ENCODE results near the gene ZAP70. TPM values are rescaled to one million over a fixed set of nuclear protein-coding genes. Genes with fewer than 3 reads are reported as not detected.

ZAP70 gene
- total RNA-seq, 2 donors from 2014 or later = 2.2 to 3.4 TPM

DNA sequence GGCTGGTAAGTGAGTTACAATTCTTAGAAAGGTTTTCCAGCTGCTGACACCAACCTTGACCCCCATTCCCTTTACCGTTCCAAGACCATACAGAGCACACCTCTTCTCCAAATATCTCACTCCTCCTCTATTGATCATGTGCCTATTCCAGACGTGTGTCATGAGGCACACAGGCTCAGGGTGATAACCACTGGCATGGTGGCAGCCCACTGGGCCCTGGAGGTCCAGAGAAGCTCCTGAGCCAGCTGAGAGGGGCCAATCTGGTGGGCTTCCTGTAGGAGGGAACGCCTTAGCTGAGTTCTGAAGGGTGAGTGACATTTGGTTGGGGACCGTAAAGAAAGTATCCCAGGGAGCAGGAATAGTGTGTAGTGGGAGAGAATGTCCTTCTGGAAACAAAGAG is 28.3 kb downstream of the ZAP70 start:
- Histone ChIP-seq H3K27ac (no peak overlapping the region), H3K4me3 (no peak overlapping the region), H3K36me3 (peaks cover 3% of the 10 kb centered on the region), H3K27me3 (no peaks in the 10 kb centered on the region), H3K9ac (ENCODE audit: low read depth in 2 of 2, low read length in 2 of 2) (no peak overlapping the region), H3K9me3 (no peaks in the 10 kb centered on the region), H3K4me1 (no peaks in the 10 kb centered on the region)
- intact Hi-C loops (cut with DNase I) = no loop called here
- TF ChIP-seq, protein P1, sequence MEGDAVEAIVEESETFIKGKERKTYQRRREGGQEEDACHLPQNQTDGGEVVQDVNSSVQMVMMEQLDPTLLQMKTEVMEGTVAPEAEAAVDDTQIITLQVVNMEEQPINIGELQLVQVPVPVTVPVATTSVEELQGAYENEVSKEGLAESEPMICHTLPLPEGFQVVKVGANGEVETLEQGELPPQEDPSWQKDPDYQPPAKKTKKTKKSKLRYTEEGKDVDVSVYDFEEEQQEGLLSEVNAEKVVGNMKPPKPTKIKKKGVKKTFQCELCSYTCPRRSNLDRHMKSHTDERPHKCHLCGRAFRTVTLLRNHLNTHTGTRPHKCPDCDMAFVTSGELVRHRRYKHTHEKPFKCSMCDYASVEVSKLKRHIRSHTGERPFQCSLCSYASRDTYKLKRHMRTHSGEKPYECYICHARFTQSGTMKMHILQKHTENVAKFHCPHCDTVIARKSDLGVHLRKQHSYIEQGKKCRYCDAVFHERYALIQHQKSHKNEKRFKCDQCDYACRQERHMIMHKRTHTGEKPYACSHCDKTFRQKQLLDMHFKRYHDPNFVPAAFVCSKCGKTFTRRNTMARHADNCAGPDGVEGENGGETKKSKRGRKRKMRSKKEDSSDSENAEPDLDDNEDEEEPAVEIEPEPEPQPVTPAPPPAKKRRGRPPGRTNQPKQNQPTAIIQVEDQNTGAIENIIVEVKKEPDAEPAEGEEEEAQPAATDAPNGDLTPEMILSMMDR (IDR thresholded peaks at IDR 0.05) = no peak
- DNase-seq = no peak

DNA sequence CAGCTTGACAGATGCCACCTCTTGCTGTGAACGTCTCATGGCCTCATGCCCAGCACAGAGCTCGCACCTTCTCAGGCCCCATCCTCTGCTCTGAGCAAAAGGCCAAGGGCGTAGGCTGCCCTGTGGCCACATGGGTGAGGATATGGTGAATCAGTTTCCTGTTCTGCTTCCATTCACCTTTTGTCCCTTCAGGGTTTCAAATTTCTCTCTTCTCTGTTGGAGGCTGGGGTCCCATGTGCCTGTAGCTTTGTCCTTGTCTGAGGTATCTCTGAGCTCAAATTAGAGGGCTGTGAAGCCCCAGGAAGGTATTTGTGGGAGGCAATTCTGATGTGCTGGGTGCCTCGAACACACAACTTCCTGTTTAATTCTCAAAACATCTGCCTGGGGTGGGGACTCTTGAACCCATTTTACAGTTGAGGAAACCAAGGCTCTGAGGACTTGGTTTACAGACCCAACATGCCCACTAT is 29.0 kb downstream of the ZAP70 start:
- DNase-seq = no peak
- TF ChIP-seq, protein P1 (IDR thresholded peaks at IDR 0.05) = no peak
- no peaks in the 10 kb centered on the region for H3K4me1 ChIP-seq
- no peak overlapping the region for H3K4me3 ChIP-seq
- no peaks in the 10 kb centered on the region for H3K9me3 ChIP-seq
- no peak overlapping the region for H3K27ac ChIP-seq
- no peaks in the 10 kb centered on the region for H3K27me3 ChIP-seq
- H3K9ac ChIP-seq (ENCODE audit: low read depth in 2 of 2, low read length in 2 of 2) = no peak overlapping the region
- peaks cover 3% of the 10 kb centered on the region for H3K36me3 ChIP-seq
- intact Hi-C loops (cut with DNase I) = no loop called here

DNA sequence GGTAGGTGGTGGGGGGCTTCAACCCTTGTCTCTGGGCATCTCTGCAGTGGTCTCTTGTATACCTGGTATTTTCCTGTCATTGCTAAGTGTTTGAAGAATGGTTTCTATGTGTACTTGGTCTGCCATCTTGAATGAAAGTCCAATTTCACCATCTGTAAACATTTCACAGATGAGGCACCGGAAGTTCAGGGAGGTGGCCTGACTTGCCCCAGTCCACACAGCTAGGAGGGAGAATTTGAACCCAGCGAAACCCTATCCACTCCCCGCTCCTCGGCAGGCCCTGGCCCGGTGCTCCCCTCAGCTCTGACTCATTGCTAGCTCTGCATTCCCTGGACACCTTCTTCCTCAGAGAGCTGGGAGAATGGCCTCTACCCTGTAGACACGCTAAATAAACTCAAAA is 30.5 kb downstream of the ZAP70 start:
- no peak for DNase-seq
- TF ChIP-seq, protein P1 (IDR thresholded peaks at IDR 0.05) = no peak
- H3K4me1 ChIP-seq = no peaks in the 10 kb centered on the region

DNA sequence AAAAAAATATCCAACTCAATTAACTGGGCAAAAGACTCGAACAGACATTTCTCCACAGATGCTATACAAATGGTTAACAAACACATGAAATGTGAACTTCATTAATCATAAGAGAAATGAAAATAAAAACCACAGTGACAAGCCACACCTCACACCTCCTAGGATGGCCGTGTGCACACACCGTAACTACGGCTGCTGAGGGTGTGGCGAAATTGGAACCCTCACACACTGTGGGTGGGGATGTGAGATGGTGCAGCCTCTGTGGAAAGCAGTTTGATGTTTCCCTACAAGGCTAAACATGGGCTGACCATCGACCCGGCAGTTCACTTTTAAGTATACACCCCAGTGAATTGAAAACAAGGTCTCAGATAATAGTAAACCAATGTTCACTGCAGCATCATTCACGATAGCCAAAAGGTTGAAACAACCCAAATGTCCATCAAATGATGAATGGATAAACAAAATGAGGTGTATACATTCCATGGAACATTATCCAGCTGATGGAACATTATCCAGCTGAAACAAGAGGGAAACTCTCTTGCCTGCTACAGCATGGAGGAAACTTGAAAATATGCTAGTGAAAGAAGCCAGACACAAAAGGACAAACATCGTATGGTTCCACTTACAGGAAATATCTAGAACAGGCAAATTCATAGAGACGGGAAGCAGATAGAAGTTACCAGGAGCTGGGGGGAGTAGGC is 32.2 kb downstream of the ZAP70 start:
- no peak overlapping the region for H3K27ac ChIP-seq
- no peaks in the 10 kb centered on the region for H3K9me3 ChIP-seq
- H3K27me3 ChIP-seq = no peaks in the 10 kb centered on the region
- H3K4me3 ChIP-seq = no peak overlapping the region
- TF ChIP-seq, protein P1 (IDR thresholded peaks at IDR 0.05) = no peak
- no peaks in the 10 kb centered on the region for H3K4me1 ChIP-seq
- H3K9ac ChIP-seq (ENCODE audit: low read depth in 2 of 2, low read length in 2 of 2) = no peak overlapping the region
- peaks cover 3% of the 10 kb centered on the region for H3K36me3 ChIP-seq
- no peak for DNase-seq
- intact Hi-C loops (cut with DNase I) = no loop called here

More for the DNA sequence above, 30.5 kb downstream of the ZAP70 start:
- H3K9me3 ChIP-seq = no peaks in the 10 kb centered on the region
- no peaks in the 10 kb centered on the region for H3K27me3 ChIP-seq
- no peak overlapping the region for H3K4me3 ChIP-seq
- intact Hi-C loops (cut with DNase I) = no loop called here
- H3K9ac ChIP-seq (ENCODE audit: low read depth in 2 of 2, low read length in 2 of 2) = no peak overlapping the region
- peaks cover 3% of the 10 kb centered on the region for H3K36me3 ChIP-seq
- no peak overlapping the region for H3K27ac ChIP-seq

DNA sequence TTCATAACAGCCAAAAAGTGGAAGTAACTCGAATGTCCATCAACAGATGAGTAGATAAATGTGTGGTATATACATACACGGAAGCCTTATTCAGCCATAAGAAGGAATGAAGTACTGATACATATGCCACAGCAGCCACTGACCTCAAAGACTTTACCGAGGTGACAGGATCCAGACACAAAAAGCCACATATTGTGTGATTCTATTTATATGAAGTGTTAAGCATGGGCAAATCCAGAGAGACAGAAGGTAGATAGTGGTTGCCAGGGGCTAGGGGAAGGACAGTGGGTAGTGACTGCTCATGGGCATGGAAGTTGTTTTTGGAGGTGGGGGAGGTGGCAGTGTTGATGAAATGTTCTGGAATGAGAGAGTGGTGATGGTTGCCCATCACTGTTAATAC is 33.9 kb downstream of the ZAP70 start:
- TF ChIP-seq, protein P1 (IDR thresholded peaks at IDR 0.05) = no peak
- H3K27ac ChIP-seq = no peak overlapping the region
- H3K27me3 ChIP-seq = no peaks in the 10 kb centered on the region
- no peak for DNase-seq
- no peaks in the 10 kb centered on the region for H3K9me3 ChIP-seq
- no peak overlapping the region for H3K9ac ChIP-seq (ENCODE audit: low read depth in 2 of 2, low read length in 2 of 2)
- intact Hi-C loops (cut with DNase I) = no loop called here
- H3K4me1 ChIP-seq = no peaks in the 10 kb centered on the region
- peaks cover 3% of the 10 kb centered on the region for H3K36me3 ChIP-seq
- H3K4me3 ChIP-seq = no peak overlapping the region

Data from colonic mucosa (tissue), 4 donors.